GM18868 (cell line): ENCODE data around the gene MAPK8.

ENCODE experiments used
- ATAC-seq: cut with Tn5 transposase; IDR thresholded peaks from one replicate; pipeline ENCODE4 v1.9.1; 2021; ENCODE audit warnings: mild to moderate bottlenecking, moderate library complexity; ENCODE audit not compliant: unreplicated experiment

Gene MAPK8

GRCh38 chr10:48378675-48379074 is 72.2 kb downstream of the MAPK8 start:
- no peak for ATAC-seq

GRCh38 chr10:48381971-48382370 is 75.5 kb downstream of the MAPK8 start:
- ATAC-seq = no peak

- no peak for ATAC-seq
These were observed 76.5 kb downstream of the MAPK8 start for GRCh38 chr10:48382982-48383381.

GRCh38 chr10:48383393-48383792 is 76.9 kb downstream of the MAPK8 start:
- no peak for ATAC-seq

- no peak for ATAC-seq
These were observed 78.2 kb downstream of the MAPK8 start for GRCh38 chr10:48384699-48384982.

- no peak for ATAC-seq
These were observed 82.8 kb downstream of the MAPK8 start for GRCh38 chr10:48389272-48389671.

GRCh38 chr10:48389846-48390557 is 83.5 kb downstream of the MAPK8 start:
- no peak for ATAC-seq

GRCh38 chr10:48390558-48390871 is 84.0 kb downstream of the MAPK8 start:
- ATAC-seq = no peak

- peak; percentile 95 for ATAC-seq
These were observed 84.7 kb downstream of the MAPK8 start for GRCh38 chr10:48390933-48391845.

GRCh38 chr10:48391994-48392393 is 85.5 kb downstream of the MAPK8 start:
- no peak for ATAC-seq

- ATAC-seq = no peak
These were observed 91.8 kb downstream of the MAPK8 start for GRCh38 chr10:48398261-48398660.

- no peak for ATAC-seq
These were observed 92.6 kb downstream of the MAPK8 start for GRCh38 chr10:48399056-48399541.

GRCh38 chr10:48399551-48399950 is 93.1 kb downstream of the MAPK8 start:
- ATAC-seq = no peak

GRCh38 chr10:48400129-48400849 is 93.8 kb downstream of the MAPK8 start:
- ATAC-seq = no peak

GRCh38 chr10:48400850-48401220 is 94.4 kb downstream of the MAPK8 start:
- ATAC-seq = no peak

GRCh38 chr10:48404646-48405045 is 98.2 kb downstream of the MAPK8 start:
- no peak for ATAC-seq

GRCh38 chr10:48406204-48406603 is 99.7 kb downstream of the MAPK8 start:
- peak; percentile 70 for ATAC-seq

GRCh38 chr10:48406658-48407057 is 100.2 kb downstream of the MAPK8 start:
- ATAC-seq = no peak

GRCh38 chr10:48410503-48410902 is 104.0 kb downstream of the MAPK8 start:
- no peak for ATAC-seq

- ATAC-seq = no peak
These were observed 105.0 kb downstream of the MAPK8 start for GRCh38 chr10:48411510-48411909.

GRCh38 chr10:48412081-48412480 is 105.6 kb downstream of the MAPK8 start:
- ATAC-seq = no peak

GRCh38 chr10:48412933-48413332 is 106.5 kb downstream of the MAPK8 start:
- no peak for ATAC-seq
